Hippocampal formation (tissue), 2 donors: ENCODE results near the gene VMO1.

Experiments used
- DNase-seq, 2 donors: peaks; one replicate each; lab custom pipeline; 2025; lab: John Stamatoyannopoulos, UW

The VMO1 gene

GRCh38 chr17:4764595-4764994 is 21.6 kb downstream of the VMO1 start:
- DNase-seq: peak in 1 of 2 donors; percentile 29

- no peak for DNase-seq
These were observed 26.4 kb downstream of the VMO1 start for GRCh38 chr17:4759776-4760236.

- no peak for DNase-seq
These were observed 32.8 kb downstream of the VMO1 start for GRCh38 chr17:4753392-4753791.

- no peak for DNase-seq
These were observed 34.2 kb downstream of the VMO1 start for GRCh38 chr17:4751932-4752331.

GRCh38 chr17:4750606-4751005 is 35.6 kb downstream of the VMO1 start:
- no peak for DNase-seq

GRCh38 chr17:4748686-4749085 is 37.5 kb downstream of the VMO1 start:
- no peak for DNase-seq

- DNase-seq: no peak
These were observed 38.3 kb downstream of the VMO1 start for GRCh38 chr17:4747847-4748246.

GRCh38 chr17:4744999-4745969 is 40.9 kb downstream of the VMO1 start:
- no peak for DNase-seq

- no peak for DNase-seq
These were observed 42.3 kb downstream of the VMO1 start for GRCh38 chr17:4743898-4744297.

GRCh38 chr17:4743216-4743615 is 42.9 kb downstream of the VMO1 start:
- DNase-seq: no peak

GRCh38 chr17:4742629-4743028 is 43.5 kb downstream of the VMO1 start:
- no peak for DNase-seq

GRCh38 chr17:4742133-4742532 is 44.0 kb downstream of the VMO1 start:
- no peak for DNase-seq

- no peak for DNase-seq
These were observed 44.6 kb downstream of the VMO1 start for GRCh38 chr17:4741544-4741943.

GRCh38 chr17:4740584-4740983 is 45.6 kb downstream of the VMO1 start:
- DNase-seq: no peak

GRCh38 chr17:4740025-4740351 is 46.2 kb downstream of the VMO1 start:
- no peak for DNase-seq

GRCh38 chr17:4739122-4740024 is 46.8 kb downstream of the VMO1 start, which contains the start of the genes CXCL16 and ZMYND15:
CXCL16 (minus strand) TSS chr17:4739928; CDS start chr17:4739339, 589 bp downstream.
ZMYND15 (plus strand) TSS chr17:4739833; CDS start chr17:4740549, 716 bp downstream.
- DNase-seq: no peak

- no peak for DNase-seq
These were observed 47.7 kb downstream of the VMO1 start for GRCh38 chr17:4738136-4739121.

GRCh38 chr17:4735876-4736651 is 50.1 kb downstream of the VMO1 start:
- no peak for DNase-seq
